ENCODE measurements around the gene MAOA.

DNA sequence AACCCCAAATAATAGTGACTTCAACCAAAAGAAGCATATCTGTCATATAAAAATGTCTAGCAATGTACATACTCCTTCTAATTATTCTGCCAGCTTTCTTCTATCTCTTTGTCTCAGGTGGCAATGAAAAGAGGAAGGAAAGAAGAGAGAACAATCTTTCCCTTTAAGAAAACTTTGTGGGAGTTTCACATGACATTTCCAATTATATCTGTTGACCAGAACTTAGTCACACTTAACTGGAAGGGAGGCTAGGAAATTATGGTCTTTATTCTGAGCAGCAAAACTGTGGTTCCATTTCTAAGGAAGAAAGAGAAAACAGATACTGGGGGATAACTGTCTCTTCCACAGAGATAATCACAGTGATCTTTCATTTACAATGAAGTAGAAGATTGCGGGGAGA lies 12.9 kb upstream of the MAOA start:
- TF ChIP-seq CTCF (IDR thresholded peaks at IDR 0.05; ENCODE audit: borderline replicate concordance, extremely low read depth, low read length, poor library complexity, severe bottlenecking) (no peak), EZH2 (IDR thresholded peaks at IDR 0.05; ENCODE audit: borderline replicate concordance, low read depth, low read length, severe bottlenecking) (no peak)

Measured in DND-41 (cell line).